IPS-NIHi11 (cell line): ENCODE results near the gene CDH13.
A peak's percentile ranks its signal among the peaks of the same experiment; 100 is the strongest.

ENCODE experiments used
- DNase-seq: peaks from one replicate; pipeline ENCODE4 v3.0.0; 2012; ENCODE audit warnings: mixed read lengths, low spot score

CDH13 gene

GRCh38 chr16:83515395-83515794, 888.6 kb downstream of the CDH13 start:
- DNase-seq: no peak

- no peak for DNase-seq
Observed at GRCh38 chr16:83516931-83517330, 890.2 kb downstream of the CDH13 start.

GRCh38 chr16:83517398-83517797, 890.6 kb downstream of the CDH13 start:
- no peak for DNase-seq

- DNase-seq: no peak
Observed at GRCh38 chr16:83520596-83520995, 893.8 kb downstream of the CDH13 start.

- DNase-seq: no peak
Observed at GRCh38 chr16:83530293-83530692, 903.5 kb downstream of the CDH13 start.

GRCh38 chr16:83532634-83533033, 905.9 kb downstream of the CDH13 start:
- DNase-seq: no peak

- no peak for DNase-seq
Observed at GRCh38 chr16:83533193-83533592, 906.4 kb downstream of the CDH13 start.

GRCh38 chr16:83538707-83539106, 911.9 kb downstream of the CDH13 start:
- DNase-seq: no peak

GRCh38 chr16:83539736-83540490, 913.1 kb downstream of the CDH13 start:
- DNase-seq: no peak

GRCh38 chr16:83541231-83541630, 914.5 kb downstream of the CDH13 start:
- no peak for DNase-seq

GRCh38 chr16:83542491-83542890, 915.7 kb downstream of the CDH13 start:
- no peak for DNase-seq

- DNase-seq: no peak
Observed at GRCh38 chr16:83549316-83550182, 922.8 kb downstream of the CDH13 start.

GRCh38 chr16:83550183-83550569, 923.4 kb downstream of the CDH13 start:
- peak; percentile 19 for DNase-seq

- DNase-seq: no peak
Observed at GRCh38 chr16:83552228-83552627, 925.5 kb downstream of the CDH13 start.

- no peak for DNase-seq
Observed at GRCh38 chr16:83552930-83553329, 926.2 kb downstream of the CDH13 start.

GRCh38 chr16:83554096-83554495, 927.3 kb downstream of the CDH13 start:
- no peak for DNase-seq

GRCh38 chr16:83554540-83554939, 927.8 kb downstream of the CDH13 start:
- DNase-seq: no peak

- peak; percentile 52 for DNase-seq
Observed at GRCh38 chr16:83561876-83562275, 935.1 kb downstream of the CDH13 start.

GRCh38 chr16:83568345-83568744, 941.6 kb downstream of the CDH13 start:
- DNase-seq: no peak

GRCh38 chr16:83574388-83574787, 947.6 kb downstream of the CDH13 start:
- DNase-seq: peak; percentile 52

- no peak for DNase-seq
Observed at GRCh38 chr16:83577078-83577745, 950.4 kb downstream of the CDH13 start.

GRCh38 chr16:83578171-83578570, 951.4 kb downstream of the CDH13 start:
- no peak for DNase-seq

GRCh38 chr16:83579027-83579426, 952.3 kb downstream of the CDH13 start:
- no peak for DNase-seq
